Right lobe of liver (tissue), 4 donors: ENCODE results near the gene TK1.

Experiments
- CTCF ChIP-seq, 4 donors: fragments of 200-600 bp in 3 of 4; fragments of 450-650 bp in 1 of 4; IDR thresholded peaks; one replicate each; pipeline versions ENCODE4 v1.5.1 to v1.8.0; 2016 to 2022; ENCODE audit warnings: antibody characterized with exemption in 4 of 4, mild to moderate bottlenecking in 2 of 4
- POLR2A ChIP-seq: fragments of 450-650 bp; IDR thresholded peaks from one replicate; pipeline ENCODE4 v1.6.1; 2017; ENCODE audit warnings: antibody characterized with exemption, mild to moderate bottlenecking
- donor health status: DM: no; HTN: no; CAD: no.
- donor health status: DM: no; HTN: no; CAD: no.
- donor health status: DM: no; HTN: yes; CAD: no.

GRCh38 chr17:78141437-78142118, 45.3 kb downstream of the TK1 start:
- TF ChIP-seq CTCF (IDR thresholded peaks at IDR 0.05) (no peak), POLR2A (no peak)
